ENCODE measurements around the gene HTR1D.

DNA sequence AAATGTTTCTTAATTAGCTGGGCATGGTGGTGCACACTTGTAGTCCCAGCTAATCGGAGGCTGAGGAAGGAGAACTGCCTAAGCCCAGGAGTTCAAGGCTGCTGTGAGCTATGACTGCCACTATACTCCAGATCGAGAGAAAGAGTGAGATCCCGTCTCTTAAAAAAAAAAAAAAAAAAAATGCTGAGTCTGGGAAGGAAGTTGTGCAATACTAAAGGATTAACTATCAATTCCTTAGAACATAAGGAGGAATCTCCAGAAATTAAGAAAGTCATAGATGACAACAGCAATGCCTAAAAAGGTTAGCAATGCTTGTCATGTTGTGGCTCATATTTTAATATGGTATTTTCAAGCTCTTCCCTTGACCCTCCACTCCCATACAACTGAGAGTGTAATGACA is 53.9 kb downstream of the HTR1D start:
- TF ChIP-seq, protein P1, sequence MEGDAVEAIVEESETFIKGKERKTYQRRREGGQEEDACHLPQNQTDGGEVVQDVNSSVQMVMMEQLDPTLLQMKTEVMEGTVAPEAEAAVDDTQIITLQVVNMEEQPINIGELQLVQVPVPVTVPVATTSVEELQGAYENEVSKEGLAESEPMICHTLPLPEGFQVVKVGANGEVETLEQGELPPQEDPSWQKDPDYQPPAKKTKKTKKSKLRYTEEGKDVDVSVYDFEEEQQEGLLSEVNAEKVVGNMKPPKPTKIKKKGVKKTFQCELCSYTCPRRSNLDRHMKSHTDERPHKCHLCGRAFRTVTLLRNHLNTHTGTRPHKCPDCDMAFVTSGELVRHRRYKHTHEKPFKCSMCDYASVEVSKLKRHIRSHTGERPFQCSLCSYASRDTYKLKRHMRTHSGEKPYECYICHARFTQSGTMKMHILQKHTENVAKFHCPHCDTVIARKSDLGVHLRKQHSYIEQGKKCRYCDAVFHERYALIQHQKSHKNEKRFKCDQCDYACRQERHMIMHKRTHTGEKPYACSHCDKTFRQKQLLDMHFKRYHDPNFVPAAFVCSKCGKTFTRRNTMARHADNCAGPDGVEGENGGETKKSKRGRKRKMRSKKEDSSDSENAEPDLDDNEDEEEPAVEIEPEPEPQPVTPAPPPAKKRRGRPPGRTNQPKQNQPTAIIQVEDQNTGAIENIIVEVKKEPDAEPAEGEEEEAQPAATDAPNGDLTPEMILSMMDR (IDR thresholded peaks at IDR 0.05), result no peak
- TF ChIP-seq, protein P2, sequence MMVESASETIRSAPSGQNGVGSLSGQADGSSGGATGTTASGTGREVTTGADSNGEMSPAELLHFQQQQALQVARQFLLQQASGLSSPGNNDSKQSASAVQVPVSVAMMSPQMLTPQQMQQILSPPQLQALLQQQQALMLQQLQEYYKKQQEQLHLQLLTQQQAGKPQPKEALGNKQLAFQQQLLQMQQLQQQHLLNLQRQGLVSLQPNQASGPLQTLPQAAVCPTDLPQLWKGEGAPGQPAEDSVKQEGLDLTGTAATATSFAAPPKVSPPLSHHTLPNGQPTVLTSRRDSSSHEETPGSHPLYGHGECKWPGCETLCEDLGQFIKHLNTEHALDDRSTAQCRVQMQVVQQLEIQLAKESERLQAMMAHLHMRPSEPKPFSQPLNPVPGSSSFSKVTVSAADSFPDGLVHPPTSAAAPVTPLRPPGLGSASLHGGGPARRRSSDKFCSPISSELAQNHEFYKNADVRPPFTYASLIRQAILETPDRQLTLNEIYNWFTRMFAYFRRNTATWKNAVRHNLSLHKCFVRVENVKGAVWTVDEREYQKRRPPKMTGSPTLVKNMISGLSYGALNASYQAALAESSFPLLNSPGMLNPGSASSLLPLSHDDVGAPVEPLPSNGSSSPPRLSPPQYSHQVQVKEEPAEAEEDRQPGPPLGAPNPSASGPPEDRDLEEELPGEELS (CRISPR knock-in tag; IDR thresholded peaks at IDR 0.05), result no peak
- TF ChIP-seq TCF7 (CRISPR knock-in tag; IDR thresholded peaks at IDR 0.05; ENCODE audit: low read depth) (no peak), NFATC4 (CRISPR knock-in tag; IDR thresholded peaks at IDR 0.05) (no peak), SP1 (CRISPR knock-in tag; conservative IDR thresholded peaks at IDR 0.05) (no peak), ATF2 (CRISPR knock-in tag; IDR thresholded peaks at IDR 0.05; ENCODE audit: borderline replicate concordance, low read depth) (no peak), SMAD4 (CRISPR knock-in tag; IDR thresholded peaks at IDR 0.05) (no peak), TEAD4 (CRISPR knock-in tag; IDR thresholded peaks at IDR 0.05) (no peak)
- TF ChIP-seq, protein P3, sequence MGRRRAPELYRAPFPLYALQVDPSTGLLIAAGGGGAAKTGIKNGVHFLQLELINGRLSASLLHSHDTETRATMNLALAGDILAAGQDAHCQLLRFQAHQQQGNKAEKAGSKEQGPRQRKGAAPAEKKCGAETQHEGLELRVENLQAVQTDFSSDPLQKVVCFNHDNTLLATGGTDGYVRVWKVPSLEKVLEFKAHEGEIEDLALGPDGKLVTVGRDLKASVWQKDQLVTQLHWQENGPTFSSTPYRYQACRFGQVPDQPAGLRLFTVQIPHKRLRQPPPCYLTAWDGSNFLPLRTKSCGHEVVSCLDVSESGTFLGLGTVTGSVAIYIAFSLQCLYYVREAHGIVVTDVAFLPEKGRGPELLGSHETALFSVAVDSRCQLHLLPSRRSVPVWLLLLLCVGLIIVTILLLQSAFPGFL (CRISPR knock-in tag; IDR thresholded peaks at IDR 0.05; ENCODE audit: borderline replicate concordance), result no peak
- TF ChIP-seq, protein P4, sequence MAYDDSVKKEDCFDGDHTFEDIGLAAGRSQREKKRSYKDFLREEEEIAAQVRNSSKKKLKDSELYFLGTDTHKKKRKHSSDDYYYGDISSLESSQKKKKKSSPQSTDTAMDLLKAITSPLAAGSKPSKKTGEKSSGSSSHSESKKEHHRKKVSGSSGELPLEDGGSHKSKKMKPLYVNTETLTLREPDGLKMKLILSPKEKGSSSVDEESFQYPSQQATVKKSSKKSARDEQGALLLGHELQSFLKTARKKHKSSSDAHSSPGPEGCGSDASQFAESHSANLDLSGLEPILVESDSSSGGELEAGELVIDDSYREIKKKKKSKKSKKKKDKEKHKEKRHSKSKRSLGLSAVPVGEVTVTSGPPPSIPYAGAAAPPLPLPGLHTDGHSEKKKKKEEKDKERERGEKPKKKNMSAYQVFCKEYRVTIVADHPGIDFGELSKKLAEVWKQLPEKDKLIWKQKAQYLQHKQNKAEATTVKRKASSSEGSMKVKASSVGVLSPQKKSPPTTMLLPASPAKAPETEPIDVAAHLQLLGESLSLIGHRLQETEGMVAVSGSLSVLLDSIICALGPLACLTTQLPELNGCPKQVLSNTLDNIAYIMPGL (CRISPR knock-in tag; IDR thresholded peaks at IDR 0.05), result no peak

All from WTC11 (cell line).